K562 (cell line): ENCODE data around the gene RNU6-9. TPM values are rescaled to one million over a fixed set of nuclear protein-coding genes. Genes with fewer than 3 reads are reported as not detected.

Experiments
- ARHGAP35 ChIP-seq: fragments of 450-650 bp; IDR thresholded peaks from 2 replicates; pipeline ENCODE4 v1.6.1; 2018; ENCODE audit not compliant: partially characterized antibody
- ATF3 ChIP-seq, 2 experiments: fragments of 450-650 bp in 1 of 2; sonication (generic) in 1 of 2; formaldehyde crosslinking in 1 of 2; IDR thresholded peaks in 1 of 2; conservative IDR thresholded peaks in 1 of 2; 2 replicates each; pipeline versions ENCODE4 v1.6.1 to v1.8.1; 2016 to 2023; ENCODE audit warnings: mild to moderate bottlenecking in 2 of 2, moderate library complexity in 2 of 2, inconsistent platforms in 1 of 2, missing genetic modification reagents in 1 of 2
- ERF ChIP-seq: fragments of 450-650 bp; formaldehyde crosslinking; IDR thresholded peaks from 2 replicates; pipeline ENCODE4 v1.4.0; 2020; ENCODE audit warnings: mild to moderate bottlenecking, mixed read lengths
- FIP1L1 ChIP-seq: fragments of 200-400 bp; formaldehyde crosslinking; IDR thresholded peaks from 2 replicates; pipeline ENCODE4 v1.6.1; 2018; ENCODE audit warnings: mild to moderate bottlenecking, low read depth, low read length; ENCODE audit not compliant: poor library complexity, severe bottlenecking
- FOSL1 ChIP-seq: fragments of 200-800 bp; sonication (Bioruptor generic); conservative IDR thresholded peaks from 2 replicates; pipeline ENCODE4 v1.6.1; 2016; ENCODE audit warnings: missing genetic modification characterization, missing compliant biosample characterization
- GABPB1 ChIP-seq: sonication (generic); formaldehyde crosslinking; IDR thresholded peaks from 2 replicates; pipeline ENCODE4 v1.8.0; 2022; ENCODE audit warnings: mild to moderate bottlenecking, missing genetic modification reagents
- KAT7 ChIP-seq: sonication (generic); formaldehyde crosslinking; IDR thresholded peaks from 2 replicates; pipeline ENCODE4 v1.8.0; 2022; ENCODE audit warnings: missing genetic modification reagents, mild to moderate bottlenecking, borderline replicate concordance
- L3MBTL2 ChIP-seq: fragments of 450-650 bp; IDR thresholded peaks from 2 replicates; pipeline ENCODE4 v1.6.1; 2016; ENCODE audit warnings: mild to moderate bottlenecking, moderate library complexity
- MAFK ChIP-seq: IDR thresholded peaks from 2 replicates; pipeline ENCODE4 v1.6.1; 2011; ENCODE audit warnings: low read length, improper control_type of control experiment
- MBD2 ChIP-seq: sonication (generic); IDR thresholded peaks from 2 replicates; pipeline ENCODE4 v1.6.1; 2016; ENCODE audit warnings: low read depth, borderline replicate concordance
- NCOA1 ChIP-seq: fragments of 450-650 bp; IDR thresholded peaks from 2 replicates; pipeline ENCODE4 v1.6.1; 2016; ENCODE audit warnings: low read depth
- NR3C1 ChIP-seq: sonication (generic); formaldehyde crosslinking; IDR thresholded peaks from 2 replicates; pipeline ENCODE4 v1.8.1; 2022; ENCODE audit warnings: missing genetic modification reagents
- POLR2G ChIP-seq: fragments of 200-400 bp; formaldehyde crosslinking; IDR thresholded peaks from 2 replicates; pipeline ENCODE4 v1.6.1; 2017; ENCODE audit warnings: low read depth, mild to moderate bottlenecking, antibody characterized with exemption, low read length, moderate library complexity
- PTBP1 ChIP-seq: fragments of 200-400 bp; formaldehyde crosslinking; IDR thresholded peaks from 2 replicates; pipeline ENCODE4 v1.6.1; 2017; ENCODE audit warnings: low read depth, low read length
- polyA plus RNA-seq, 8 experiments: library from polyadenylated mRNA; depleted of rRNA in 4 of 8; stranded (reverse) in 5 of 8; unstranded in 3 of 8; fragments of >200 nt; fragmentation: Nextera tagmentation in 2 of 8; fragmentation: Illumina TruSeq in 1 of 8; extraction: Ambion mirVana in 2 of 8; extraction: Trizol in 1 of 8; gene quantifications; 2 replicates each; pipeline versions ENCODE4 v1.2.1 to v1.2.3, GENCODE V29; 2011 to 2014; ENCODE audit warnings: inconsistent platforms in 1 of 8, missing spikeins in 1 of 8
- total RNA-seq, 7 experiments: library from RNA; depleted of rRNA in 6 of 7; stranded (reverse); fragments of >200 nt in 6 of 7; fragmentation: Illumina TruSeq in 2 of 7; extraction: Trizol in 2 of 7; gene quantifications; 2 replicates each; pipeline versions ENCODE4 v1.2.1 to v1.2.3, GENCODE V29; 2011 to 2021; ENCODE audit warnings: low replicate concordance in 1 of 7
- TF ChIP-seq, protein P1 (sequence below): sonication (generic); formaldehyde crosslinking; IDR thresholded peaks from 2 replicates; pipeline ENCODE4 v1.8.0; 2022; ENCODE audit warnings: mild to moderate bottlenecking, missing genetic modification reagents

Gene RNU6-9
- total and polyA plus RNA-seq, 9 of the 15 experiments (the other 6 are each of a cell fraction or from before 2014, with no cell fraction given): not detected

GRCh38 chr19:869245-870177 lies 23.8 kb upstream of the RNU6-9 start (continued):
- TF ChIP-seq ARHGAP35 (no peak), GABPB1 (CRISPR knock-in tag) (peak; percentile 29; the same call in 1 of the 2 replicates), NCOA1 (no peak), KAT7 (CRISPR knock-in tag) (no peak), ERF (CRISPR knock-in tag) (no peak), MAFK (no peak), POLR2G (peak; percentile 49; the same call in 1 of the 2 replicates), MBD2 (no peak), ATF3 (IDR thresholded peaks at IDR 0.05) (peak; percentile 53), ATF3 (CRISPR knock-in tag; conservative IDR thresholded peaks at IDR 0.05) (no peak), NR3C1 (CRISPR knock-in tag) (no peak), L3MBTL2 (0 out of 2 replicates have a peak, but pooled peaks have one; percentile 33), FIP1L1 (peak; percentile 47), PTBP1 (0 out of 2 replicates have a peak, but pooled peaks have one; percentile 48), FOSL1 (tag) (peak; percentile 73)
- TF ChIP-seq, protein P1, sequence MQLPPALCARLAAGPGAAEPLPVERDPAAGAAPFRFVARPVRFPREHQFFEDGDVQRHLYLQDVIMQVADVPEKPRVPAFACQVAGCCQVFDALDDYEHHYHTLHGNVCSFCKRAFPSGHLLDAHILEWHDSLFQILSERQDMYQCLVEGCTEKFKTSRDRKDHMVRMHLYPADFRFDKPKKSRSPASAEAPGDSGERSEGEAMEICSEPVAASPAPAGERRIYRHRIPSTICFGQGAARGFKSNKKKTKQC: no peak
- TF ChIP-seq, all 486 proteins: peak for 19
